K562 (cell line): Measurements from ENCODE around the gene ETS1. TPM values are rescaled to one million over a fixed set of nuclear protein-coding genes. Genes with fewer than 3 reads are reported as not detected.

Source experiments
- ATAC-seq: fragments of 200-7000 bp; cut with Tn5 transposase; 3 replicates; pipeline ENCODE4 v1.9.1; 2020; ENCODE audit warnings: moderate library complexity
- BruUV-seq: library from RNA; stranded (reverse); fragments of 400-500 nt; replicated peaks from 2 replicates; lab custom pipeline; 2021; lab: Mats Ljungman, UMichigan
- CTCF ChIA-PET: fragments of 300-600 bp; formaldehyde crosslinking; extraction: SDS; loops from one replicate; lab custom pipeline; 2021; ENCODE audit warnings: low intra/inter-chr PET ratio; lab: Yijun Ruan, JAX
- POLR2A ChIA-PET: fragments of 300-600, 350-650 bp; sonication (Branson Sonifier 250); formaldehyde crosslinking; extraction: SDS; loops from one replicate; lab custom pipeline; 2021; ENCODE audit warnings: antibody characterized with exemption, inconsistent platforms; lab: Yijun Ruan, JAX
- DNase-seq, 4 experiments: peaks; one replicate each; pipeline versions ENCODE4 v3.0.0 to v3.0.0-alpha.2; 2011 to 2018; ENCODE audit warnings: low spot score in 3 of 4, mixed read lengths in 3 of 4; ENCODE audit errors: extremely low read depth in 1 of 4
- FAIRE-seq: peaks from 2 replicates; lab custom pipeline; 2011; peaks lifted over from hg19 to GRCh38; lab: Jason Lieb, UNC
- H2AFZ ChIP-seq: 2 replicates; pipeline ENCODE4 v1.6.0; 2011; ENCODE audit warnings: low read depth, low read length, control low read depth, inconsistent platforms
- H3K27ac ChIP-seq: fragments of 200-600 bp; 3 replicates; pipeline ENCODE4 v1.8.0; 2011; ENCODE audit warnings: low read depth, mild to moderate bottlenecking, control low read depth, inconsistent platforms, low read length, moderate library complexity, mixed read lengths; ENCODE audit errors: extremely low read depth
- H3K27me3 ChIP-seq, 2 experiments: fragments of 300-600 bp in 1 of 2; 2 replicates in 1 of 2; 3 replicates in 1 of 2; pipeline versions ENCODE4 v1.6.0 to v1.8.0; 2011; ENCODE audit warnings: inconsistent platforms in 2 of 2, low read length in 2 of 2, mild to moderate bottlenecking in 1 of 2, mixed read lengths in 1 of 2, moderate library complexity in 1 of 2; ENCODE audit not compliant: control insufficient read depth in 2 of 2, insufficient read depth in 2 of 2
- H3K36me3 ChIP-seq: fragments of 300-600 bp; 3 replicates; pipeline ENCODE4 v1.8.0; 2011; ENCODE audit warnings: mild to moderate bottlenecking, low read length, inconsistent platforms; ENCODE audit not compliant: control insufficient read depth, insufficient read depth
- H3K4me1 ChIP-seq, 2 experiments: fragments of 200-600 bp in 1 of 2; replicated peaks in 1 of 2; 2 replicates in 1 of 2; 3 replicates in 1 of 2; pipeline versions ENCODE4 v1.5.1 to v1.8.0; 2011; ENCODE audit warnings: inconsistent platforms in 2 of 2, low read length in 2 of 2, mild to moderate bottlenecking in 1 of 2, mixed read lengths in 1 of 2, moderate library complexity in 1 of 2; ENCODE audit not compliant: control insufficient read depth in 2 of 2, insufficient read depth in 2 of 2
- H3K4me2 ChIP-seq: 2 replicates; pipeline ENCODE4 v1.6.1; 2011; ENCODE audit warnings: low read length, control low read depth, inconsistent platforms, mixed read lengths; ENCODE audit not compliant: insufficient read depth
- H3K4me3 ChIP-seq: fragments of 200-600 bp; sonication (generic), shearing (Covaris generic); 2 replicates; pipeline ENCODE4 v1.5.1; 2016; ENCODE audit warnings: control low read depth, inconsistent platforms
- H3K79me2 ChIP-seq: fragments of 200-600 bp; 3 replicates; pipeline ENCODE4 v1.8.0; 2011; ENCODE audit warnings: low read length, inconsistent platforms; ENCODE audit not compliant: control insufficient read depth, insufficient read depth
- H3K9ac ChIP-seq, 2 experiments: 2 replicates each; pipeline versions ENCODE4 v1.6.0 to v1.6.1; 2011; ENCODE audit warnings: low read depth in 2 of 2, low read length in 2 of 2, control low read depth in 1 of 2, inconsistent platforms in 1 of 2, mild to moderate bottlenecking in 1 of 2, mixed read lengths in 1 of 2; ENCODE audit not compliant: insufficient read depth in 1 of 2
- H3K9me1 ChIP-seq: one replicate; pipeline ENCODE4 v1.6.0; 2011; ENCODE audit warnings: inconsistent platforms, mild to moderate bottlenecking, low read length, moderate library complexity; ENCODE audit not compliant: control insufficient read depth, insufficient read depth
- H3K9me3 ChIP-seq: replicated peaks from 2 replicates; pipeline ENCODE4 v1.5.1; 2011; ENCODE audit warnings: low read depth, low read length, inconsistent platforms; ENCODE audit not compliant: control insufficient read depth, insufficient read depth
- H4K20me1 ChIP-seq: replicated peaks from 2 replicates; pipeline ENCODE4 v1.6.1; 2011; ENCODE audit warnings: low read length, inconsistent platforms, mixed read lengths; ENCODE audit not compliant: control insufficient read depth, insufficient read depth
- ARID1B ChIP-seq: fragments of 450-650 bp; IDR thresholded peaks from 2 replicates; pipeline ENCODE4 v1.6.1; 2016; ENCODE audit warnings: antibody characterized with exemption, mild to moderate bottlenecking, inconsistent platforms
- PRMT5 ChIP-seq: sonication (generic); formaldehyde crosslinking; IDR thresholded peaks from 2 replicates; pipeline ENCODE4 v1.5.0; 2020; ENCODE audit warnings: missing genetic modification reagents
- WGBS: fragments of 100-300 bp; shearing (Covaris generic); methylation state at CpG from one replicate; pipeline ENCODE4 v1.1.6; 2016; ENCODE audit warnings: low coverage, mixed read lengths; ENCODE audit not compliant: insufficient coverage; ENCODE audit errors: missing lambda C conversion rate; 5-methylcytosine and 5-hydroxymethylcytosine counted together
- in situ Hi-C: fragments of 300-500 bp; cut with MboI; formaldehyde crosslinking; loops from 4 replicates; pipeline ENCODE4 v1.15.0; 2018; ENCODE audit warnings: inconsistent platforms, mixed read lengths
- intact Hi-C: fragments of 100-400 bp; cut with micrococcal nuclease; formaldehyde crosslinking; loops from 2 replicates; pipeline ENCODE4 v1.14.2; 2022
- polyA plus RNA-seq, 8 experiments: library from polyadenylated mRNA; depleted of rRNA in 4 of 8; stranded (reverse) in 5 of 8; unstranded in 3 of 8; fragments of >200 nt; fragmentation: Nextera tagmentation in 2 of 8; fragmentation: Illumina TruSeq in 1 of 8; extraction: Ambion mirVana in 2 of 8; extraction: Trizol in 1 of 8; gene quantifications; 2 replicates each; pipeline versions ENCODE4 v1.2.1 to v1.2.3, GENCODE V29; 2011 to 2014; ENCODE audit warnings: inconsistent platforms in 1 of 8, missing spikeins in 1 of 8
- total RNA-seq, 7 experiments: library from RNA; depleted of rRNA in 6 of 7; stranded (reverse); fragments of >200 nt in 6 of 7; fragmentation: Illumina TruSeq in 2 of 7; extraction: Trizol in 2 of 7; gene quantifications; 2 replicates each; pipeline versions ENCODE4 v1.2.1 to v1.2.3, GENCODE V29; 2011 to 2021; ENCODE audit warnings: low replicate concordance in 1 of 7
- TF ChIP-seq, protein P1 (sequence below), 2 experiments: fragments of 450-650 bp in 1 of 2; IDR thresholded peaks; 2 replicates each; pipeline ENCODE4 v1.6.1; 2011 to 2017; ENCODE audit warnings: low read depth in 2 of 2, antibody characterized with exemption in 1 of 2, borderline replicate concordance in 1 of 2, low read length in 1 of 2, mild to moderate bottlenecking in 1 of 2, mixed read lengths in 1 of 2; ENCODE audit not compliant: control insufficient read depth in 1 of 2

The ETS1 gene
- total and polyA plus RNA-seq, 9 of the 15 experiments (the other 6 are each of a cell fraction or from before 2014, with no cell fraction given) = 0.04 to 1.4 (median 0.23) TPM

DNA sequence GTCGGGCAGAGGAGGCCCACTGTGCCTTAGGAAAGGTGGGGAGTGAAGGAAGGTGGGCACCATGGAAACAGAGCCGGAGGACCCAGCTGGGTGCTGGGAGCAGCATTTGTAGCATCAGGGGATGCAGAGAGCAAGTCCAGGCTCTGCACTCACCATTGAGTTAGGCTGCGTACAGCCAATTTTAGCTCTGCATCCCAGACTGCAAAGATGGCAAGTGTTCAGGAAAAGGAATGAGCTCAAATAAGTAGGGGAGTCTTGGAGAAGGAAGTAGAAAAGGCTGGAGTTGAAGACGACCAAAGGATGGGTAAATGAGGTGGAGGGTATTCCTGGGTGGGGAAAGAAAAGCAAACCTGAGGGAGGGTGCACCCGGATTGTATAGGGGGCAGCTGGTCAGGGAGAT lies 31.6 kb upstream of the ETS1 start (continued):
- TF ChIP-seq, protein P1, sequence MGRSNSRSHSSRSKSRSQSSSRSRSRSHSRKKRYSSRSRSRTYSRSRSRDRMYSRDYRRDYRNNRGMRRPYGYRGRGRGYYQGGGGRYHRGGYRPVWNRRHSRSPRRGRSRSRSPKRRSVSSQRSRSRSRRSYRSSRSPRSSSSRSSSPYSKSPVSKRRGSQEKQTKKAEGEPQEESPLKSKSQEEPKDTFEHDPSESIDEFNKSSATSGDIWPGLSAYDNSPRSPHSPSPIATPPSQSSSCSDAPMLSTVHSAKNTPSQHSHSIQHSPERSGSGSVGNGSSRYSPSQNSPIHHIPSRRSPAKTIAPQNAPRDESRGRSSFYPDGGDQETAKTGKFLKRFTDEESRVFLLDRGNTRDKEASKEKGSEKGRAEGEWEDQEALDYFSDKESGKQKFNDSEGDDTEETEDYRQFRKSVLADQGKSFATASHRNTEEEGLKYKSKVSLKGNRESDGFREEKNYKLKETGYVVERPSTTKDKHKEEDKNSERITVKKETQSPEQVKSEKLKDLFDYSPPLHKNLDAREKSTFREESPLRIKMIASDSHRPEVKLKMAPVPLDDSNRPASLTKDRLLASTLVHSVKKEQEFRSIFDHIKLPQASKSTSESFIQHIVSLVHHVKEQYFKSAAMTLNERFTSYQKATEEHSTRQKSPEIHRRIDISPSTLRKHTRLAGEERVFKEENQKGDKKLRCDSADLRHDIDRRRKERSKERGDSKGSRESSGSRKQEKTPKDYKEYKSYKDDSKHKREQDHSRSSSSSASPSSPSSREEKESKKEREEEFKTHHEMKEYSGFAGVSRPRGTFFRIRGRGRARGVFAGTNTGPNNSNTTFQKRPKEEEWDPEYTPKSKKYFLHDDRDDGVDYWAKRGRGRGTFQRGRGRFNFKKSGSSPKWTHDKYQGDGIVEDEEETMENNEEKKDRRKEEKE (IDR thresholded peaks at IDR 0.05; ENCODE audit: borderline replicate concordance in 1 of 2, control insufficient read depth in 1 of 2, low read depth in 2 of 2, low read length in 1 of 2) = no peak
- no peak for TF ChIP-seq ARID1B
- TF ChIP-seq, all 486 proteins: peak for 0

DNA sequence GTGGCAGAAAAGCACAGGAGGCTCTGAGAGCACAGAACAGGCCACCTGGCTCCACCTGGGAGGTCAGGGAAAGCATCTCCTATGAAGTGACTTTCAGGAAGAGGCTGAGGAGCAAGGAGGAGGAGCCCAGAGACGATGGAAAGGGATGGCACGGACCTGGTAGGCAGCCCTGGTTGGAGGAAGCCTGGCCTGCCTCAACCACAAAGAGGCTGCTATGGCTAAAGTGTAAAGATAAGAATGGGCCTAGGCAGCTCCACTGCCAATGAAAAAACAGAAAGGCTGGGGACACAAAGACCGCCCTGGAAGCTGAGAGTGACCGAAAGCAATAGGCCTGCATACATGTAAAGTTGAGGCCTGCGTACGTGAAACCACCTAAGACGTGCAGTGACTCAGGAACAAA lies 31.2 kb upstream of the ETS1 start:
- H2AFZ ChIP-seq = no peak overlapping the region
- in situ Hi-C loops = no loop called here

More for the DNA sequence above, 31.2 kb upstream of the ETS1 start:
- intact Hi-C loops = no loop called here
- H4K20me1 ChIP-seq = 0 out of 2 replicates have a peak, but pooled peaks cover 6% of the 10 kb centered on the region
- no peak overlapping the region for H3K4me3 ChIP-seq
- no peaks in the 10 kb centered on the region for H3K79me2 ChIP-seq
- H3K9me3 ChIP-seq = no peaks in the 10 kb centered on the region
- whole genome bisulfite sequencing = 10% methylated on average over 7 of the region's 7 CpGs
- FAIRE-seq = no peak
- ChIA-PET POLR2A (interaction anchor here (0.6 kb wide), 1 partner anchor 1862 kb away, joined by 3 read pairs; no protein-coding TSS in a partner anchor), CTCF (no interaction called here)
- H3K27ac ChIP-seq = no peak overlapping the region
- DNase-seq = no peak
- peaks cover 0 to 6% of the 10 kb centered on the region in 2 experiments; a peak in 1 of 5 replicates for H3K27me3 ChIP-seq
- H3K36me3 ChIP-seq = no peaks in the 10 kb centered on the region
- no peaks in the 10 kb centered on the region for H3K9me1 ChIP-seq
- H3K9ac ChIP-seq = no peak overlapping the region
- H3K4me2 ChIP-seq = no peak overlapping the region
- peaks cover 0 to 6% of the 10 kb centered on the region in 2 experiments; a peak in 2 of 5 replicates for H3K4me1 ChIP-seq
- no peak for ATAC-seq
- BruUV-seq = no TSS peak
- TF ChIP-seq PRMT5 = no peak
